ENCODE data around the gene LRP11. TPM values are rescaled to one million over a fixed set of nuclear protein-coding genes. Genes with fewer than 3 reads are reported as not detected.

LRP11 gene
- total RNA-seq, 2 experiments from 2014 or later: 1.5 TPM

DNA sequence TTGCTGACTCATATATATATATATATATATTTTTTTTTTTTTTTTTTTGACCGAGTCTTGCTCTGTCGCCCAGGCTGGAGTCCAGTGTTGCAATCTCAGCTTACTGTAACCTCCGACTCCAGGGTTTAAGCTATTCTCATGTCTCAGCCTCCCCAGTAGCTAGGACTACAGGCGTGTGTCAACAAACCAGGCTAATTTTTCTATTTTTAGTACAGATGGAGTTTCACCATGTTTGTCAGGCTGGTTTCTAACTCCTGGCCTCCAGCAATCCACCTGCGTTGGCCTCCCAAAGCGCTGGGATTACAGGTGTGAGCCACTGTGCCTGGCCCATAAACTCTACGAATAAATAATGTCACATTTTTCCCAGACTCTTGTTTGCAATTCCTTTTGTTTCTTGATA lies 4.8 kb downstream of the LRP11 start:
- Histone ChIP-seq H3K79me2 (ENCODE audit: insufficient read depth, low read depth, low read length) (no peaks in the 10 kb centered on the region), H3K9me2 (ENCODE audit: insufficient read depth, low read length) (no peaks in the 10 kb centered on the region), H3K9me3 (ENCODE audit: low read length) (no peaks in the 10 kb centered on the region), H3K27ac (ENCODE audit: low read depth, low read length, poor library complexity, severe bottlenecking) (no peak overlapping the region), H2AFZ (ENCODE audit: low read length) (no peak overlapping the region), H3K4me1 (ENCODE audit: insufficient read depth, low read length, poor library complexity, severe bottlenecking) (peaks cover 8% of the 10 kb centered on the region), H4K20me1 (ENCODE audit: insufficient read depth, low read length) (no peaks in the 10 kb centered on the region), H3K4me3 (ENCODE audit: low read depth, low read length, poor library complexity, severe bottlenecking) (no peak overlapping the region), H3K36me3 (ENCODE audit: insufficient read depth, low read length) (no peaks in the 10 kb centered on the region), H3K4me2 (ENCODE audit: low read length) (no peak overlapping the region)
- ChIA-PET POLR2A (no interaction called here), CTCF (ENCODE audit: unreplicated experiment) (no interaction called here)
- intact Hi-C loops (cut with micrococcal nuclease; ENCODE audit: unreplicated experiment): no loop called here
- no TSS peak for BruUV-seq (replicated peaks)
- no peak for DNase-seq (ENCODE audit: low spot score)
- TF ChIP-seq EZH2phosphoT487 (IDR thresholded peaks at IDR 0.05; ENCODE audit: borderline replicate concordance, low read depth, low read length): no peak
- TF ChIP-seq, protein P1, sequence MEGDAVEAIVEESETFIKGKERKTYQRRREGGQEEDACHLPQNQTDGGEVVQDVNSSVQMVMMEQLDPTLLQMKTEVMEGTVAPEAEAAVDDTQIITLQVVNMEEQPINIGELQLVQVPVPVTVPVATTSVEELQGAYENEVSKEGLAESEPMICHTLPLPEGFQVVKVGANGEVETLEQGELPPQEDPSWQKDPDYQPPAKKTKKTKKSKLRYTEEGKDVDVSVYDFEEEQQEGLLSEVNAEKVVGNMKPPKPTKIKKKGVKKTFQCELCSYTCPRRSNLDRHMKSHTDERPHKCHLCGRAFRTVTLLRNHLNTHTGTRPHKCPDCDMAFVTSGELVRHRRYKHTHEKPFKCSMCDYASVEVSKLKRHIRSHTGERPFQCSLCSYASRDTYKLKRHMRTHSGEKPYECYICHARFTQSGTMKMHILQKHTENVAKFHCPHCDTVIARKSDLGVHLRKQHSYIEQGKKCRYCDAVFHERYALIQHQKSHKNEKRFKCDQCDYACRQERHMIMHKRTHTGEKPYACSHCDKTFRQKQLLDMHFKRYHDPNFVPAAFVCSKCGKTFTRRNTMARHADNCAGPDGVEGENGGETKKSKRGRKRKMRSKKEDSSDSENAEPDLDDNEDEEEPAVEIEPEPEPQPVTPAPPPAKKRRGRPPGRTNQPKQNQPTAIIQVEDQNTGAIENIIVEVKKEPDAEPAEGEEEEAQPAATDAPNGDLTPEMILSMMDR (conservative IDR thresholded peaks at IDR 0.05; ENCODE audit: low read length): no peak

DNA sequence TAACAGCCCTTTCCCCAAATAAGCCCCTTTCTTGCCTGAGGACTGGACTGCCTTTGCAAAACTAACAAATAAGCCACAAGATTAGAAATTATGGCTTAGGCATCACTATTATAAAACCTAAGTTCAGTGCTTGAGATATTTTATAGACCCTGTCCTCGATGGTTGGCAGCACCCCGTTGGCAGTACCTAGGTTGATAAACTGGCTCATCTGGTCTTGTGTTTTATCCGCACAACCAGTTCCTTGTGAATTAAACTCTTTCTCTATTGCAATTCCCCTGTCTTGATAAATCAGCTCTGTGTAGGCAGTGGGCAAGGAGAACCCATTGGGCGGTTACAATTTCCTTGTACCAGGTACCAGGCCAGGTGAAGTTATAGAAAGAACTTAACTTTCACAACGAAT lies 6.6 kb downstream of the LRP11 start:
- H2AFZ ChIP-seq (ENCODE audit: low read length): no peak overlapping the region
- POLR2A ChIA-PET: no interaction called here
- CTCF ChIA-PET (ENCODE audit: unreplicated experiment): no interaction called here
- H3K36me3 ChIP-seq (ENCODE audit: insufficient read depth, low read length): no peaks in the 10 kb centered on the region
- no TSS peak for BruUV-seq (replicated peaks)
- H3K4me3 ChIP-seq (ENCODE audit: low read depth, low read length, poor library complexity, severe bottlenecking): no peak overlapping the region
- H3K79me2 ChIP-seq (ENCODE audit: insufficient read depth, low read depth, low read length): no peaks in the 10 kb centered on the region
- H4K20me1 ChIP-seq (ENCODE audit: insufficient read depth, low read length): no peaks in the 10 kb centered on the region
- TF ChIP-seq, protein P1 (conservative IDR thresholded peaks at IDR 0.05; ENCODE audit: low read length): no peak
- peaks cover 6% of the 10 kb centered on the region for H3K4me1 ChIP-seq (ENCODE audit: insufficient read depth, low read length, poor library complexity, severe bottlenecking)
- no peak for DNase-seq (ENCODE audit: low spot score)
- intact Hi-C loops (cut with micrococcal nuclease; ENCODE audit: unreplicated experiment): no loop called here
- no peak overlapping the region for H3K4me2 ChIP-seq (ENCODE audit: low read length)
- H3K9me2 ChIP-seq (ENCODE audit: insufficient read depth, low read length): no peaks in the 10 kb centered on the region
- H3K27ac ChIP-seq (ENCODE audit: low read depth, low read length, poor library complexity, severe bottlenecking): no peak overlapping the region
- no peaks in the 10 kb centered on the region for H3K9me3 ChIP-seq (ENCODE audit: low read length)

DNA sequence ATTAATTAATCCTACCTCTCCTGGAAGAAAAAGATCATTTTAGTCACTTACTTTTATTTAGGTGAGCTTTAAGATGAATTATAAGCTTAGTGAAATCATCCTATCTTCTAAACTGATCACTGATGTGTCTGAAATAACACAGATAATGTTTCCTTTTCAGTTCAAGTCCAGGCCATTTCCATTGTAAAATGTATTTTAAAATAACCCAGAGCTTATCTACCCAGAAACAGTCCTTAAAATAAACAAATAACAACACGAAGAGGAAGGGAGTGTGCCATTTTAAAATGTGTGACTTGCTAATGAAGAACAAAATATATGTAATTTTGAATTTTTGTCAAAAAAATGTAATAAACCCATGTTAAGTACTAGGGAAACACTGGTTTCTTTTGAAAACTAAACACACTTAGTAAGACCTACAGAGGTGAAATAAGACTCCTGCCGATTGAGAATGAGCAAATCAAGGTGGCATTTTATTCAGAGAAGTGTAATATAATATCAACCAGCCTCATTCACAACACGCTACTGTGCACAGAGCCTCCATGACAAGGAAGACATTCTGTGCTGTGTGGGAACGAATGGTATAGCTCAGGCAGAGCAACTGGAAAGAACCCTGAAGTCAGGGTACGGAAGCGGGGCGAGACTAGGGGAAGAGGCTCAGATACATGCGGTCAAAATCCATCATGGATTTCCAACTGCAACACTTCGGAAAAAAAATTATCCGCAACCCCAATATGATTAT lies 7.7 kb downstream of the LRP11 start:
- Histone ChIP-seq H3K9me2 (ENCODE audit: insufficient read depth, low read length) (no peaks in the 10 kb centered on the region), H3K79me2 (ENCODE audit: insufficient read depth, low read depth, low read length) (no peaks in the 10 kb centered on the region), H3K4me3 (ENCODE audit: low read depth, low read length, poor library complexity, severe bottlenecking) (no peak overlapping the region), H4K20me1 (ENCODE audit: insufficient read depth, low read length) (no peaks in the 10 kb centered on the region), H3K9me3 (ENCODE audit: low read length) (no peaks in the 10 kb centered on the region), H2AFZ (ENCODE audit: low read length) (no peak overlapping the region), H3K36me3 (ENCODE audit: insufficient read depth, low read length) (no peaks in the 10 kb centered on the region), H3K27ac (ENCODE audit: low read depth, low read length, poor library complexity, severe bottlenecking) (no peak overlapping the region), H3K4me1 (ENCODE audit: insufficient read depth, low read length, poor library complexity, severe bottlenecking) (peaks cover 17% of the 10 kb centered on the region), H3K4me2 (ENCODE audit: low read length) (no peak overlapping the region)
- ChIA-PET CTCF (ENCODE audit: unreplicated experiment) (no interaction called here), POLR2A (no interaction called here)
- BruUV-seq (replicated peaks): no TSS peak
- intact Hi-C loops (cut with micrococcal nuclease; ENCODE audit: unreplicated experiment): no loop called here
- no peak for DNase-seq (ENCODE audit: low spot score)
- TF ChIP-seq, protein P1 (conservative IDR thresholded peaks at IDR 0.05; ENCODE audit: low read length): no peak
- no peak for TF ChIP-seq EZH2phosphoT487 (IDR thresholded peaks at IDR 0.05; ENCODE audit: borderline replicate concordance, low read depth, low read length)

Measured in OCI-LY7 (cell line).